Heart right ventricle (tissue), 16 donors: ENCODE data around the gene DAB1. TPM values are rescaled to one million over a fixed set of nuclear protein-coding genes. Genes with fewer than 3 reads are reported as not detected.
A peak's percentile ranks its signal among the peaks of the same experiment; 100 is the strongest.

Source experiments
- ATAC-seq, 8 donors: fragments of 200-7000 bp; cut with Tn5 transposase; one replicate each; pipeline ENCODE4 v1.9.1; 2020; ENCODE audit warnings: mild to moderate bottlenecking in 8 of 8, moderate library complexity in 8 of 8, moderate number of reproducible peaks in 1 of 8
- DNase-seq, 2 donors: peaks; one replicate each; pipeline ENCODE4 v3.0.0-alpha.2; 2020
- H3K27ac ChIP-seq, 10 donors: fragments of 200-600 bp; sonication (generic) in 2 of 10; one replicate each; pipeline versions ENCODE4 v1.5.0 to v1.8.0; 2020 to 2022; ENCODE audit warnings: mild to moderate bottlenecking in 3 of 10
- H3K27me3 ChIP-seq, 7 donors: fragments of 200-600 bp; one replicate each; pipeline ENCODE4 v1.8.0; 2021 to 2022; ENCODE audit warnings: mild to moderate bottlenecking in 2 of 7
- H3K36me3 ChIP-seq, 9 donors: fragments of 200-600 bp; sonication (generic) in 1 of 9; one replicate each; pipeline versions ENCODE4 v1.5.0 to v1.8.0; 2020 to 2022; ENCODE audit warnings: mild to moderate bottlenecking in 2 of 9
- H3K4me1 ChIP-seq, 9 donors: fragments of 200-600 bp; sonication (generic) in 1 of 9; one replicate each; pipeline versions ENCODE4 v1.5.0 to v1.8.0; 2020 to 2022; ENCODE audit warnings: mild to moderate bottlenecking in 4 of 9
- H3K4me3 ChIP-seq, 10 donors: fragments of 200-600 bp; sonication (generic) in 2 of 10; one replicate each; pipeline versions ENCODE4 v1.5.0 to v1.8.0; 2020 to 2022; ENCODE audit warnings: mild to moderate bottlenecking in 7 of 10, moderate library complexity in 2 of 10
- H3K9me3 ChIP-seq, 11 donors: fragments of 200-600 bp in 10 of 11; sonication (generic) in 2 of 11; one replicate each; pipeline versions ENCODE4 v1.5.0 to v1.8.0; 2013 to 2022; ENCODE audit warnings: mild to moderate bottlenecking in 2 of 11, control low read depth in 1 of 11, moderate library complexity in 1 of 11
- WGBS, 2 donors: extraction: QIAGEN DNeasy Blood & Tissue Kit; methylation state at CpG; one replicate each; pipeline ENCODE4 v1.1.7; 2013; ENCODE audit warnings: inconsistent platforms in 1 of 2; 5-methylcytosine and 5-hydroxymethylcytosine counted together
- intact Hi-C, 10 donors: fragments of 100-400 bp; cut with DNase I; formaldehyde crosslinking; loops; one replicate each; pipeline versions ENCODE4 v1.11.1 to v1.14.2; 2022
- polyA plus RNA-seq, 2 donors: library from polyadenylated mRNA; stranded (reverse); fragments of 200-250 nt; gene quantifications; one replicate each; pipeline ENCODE4 v1.2.3, GENCODE V29; 2013
- total RNA-seq, 10 donors: library from RNA; stranded (reverse); fragmentation: NEBNext Ultra II Directional in 3 of 10; extraction: Animal tissue kit (Norgen Biotek cat#: 25700) in 3 of 10; gene quantifications; one replicate each; pipeline versions ENCODE4 v1.2.1 to v1.2.4, GENCODE V29; 2021 to 2023
- TF ChIP-seq, protein P1 (sequence below), 9 donors: fragments of 200-600 bp; sonication (generic) in 2 of 9; IDR thresholded peaks; one replicate each; pipeline versions ENCODE4 v1.5.0 to v1.8.0; 2021 to 2022; ENCODE audit warnings: antibody characterized with exemption in 9 of 9, mild to moderate bottlenecking in 5 of 9, moderate library complexity in 1 of 9
- donor health status: Arrhythmogenic right ventricular cardiomyopathy.
- donor health status: ischemic (EF 13 %, LVEDD 7.1; RV severe dilation, severe dysfunction).
- donor health status: healthy with polysubstance abuse.
- donor health status: DM: no; HTN: yes; CAD: no.
- donor health status: DM: no; HTN: no; CAD: no.
- donor health status: ischemic (EF 25% LVEDD 6.9; RV normal size, moderate dysfunction).
- donor health status: ischemic (EF 25% LVEDD 5.7; RV mildly dilated, moderate dysfunction).
- donor health status: healthy.
- donor health status: DM: yes; HTN: yes; CAD: no.
- donor health status: Ischemic cardiomyopathy.
- donor health status: ischemic (EF 35%, LVEDD 5.7; RV mildly dilated, moderate dysfunction).
- donor health status: nonischemic (EF 11% LVEDD 7.7; RV severe dilation, severe dysfunction).
- donor health status: DM: yes; HTN: yes; CAD: no.
- donor health status: PGD.
- donor health status: ischemic (EF 29% LVEDD 5.4; RV normal size, mild dysfunction).
- donor health status: nonischemic (EF 23%, LVEDD 6.1; RV moderate dilation, normal function).

DAB1 gene
- total and polyA plus RNA-seq, 12 donors: 0.16 to 25.5 (median 8.1) TPM

DNA sequence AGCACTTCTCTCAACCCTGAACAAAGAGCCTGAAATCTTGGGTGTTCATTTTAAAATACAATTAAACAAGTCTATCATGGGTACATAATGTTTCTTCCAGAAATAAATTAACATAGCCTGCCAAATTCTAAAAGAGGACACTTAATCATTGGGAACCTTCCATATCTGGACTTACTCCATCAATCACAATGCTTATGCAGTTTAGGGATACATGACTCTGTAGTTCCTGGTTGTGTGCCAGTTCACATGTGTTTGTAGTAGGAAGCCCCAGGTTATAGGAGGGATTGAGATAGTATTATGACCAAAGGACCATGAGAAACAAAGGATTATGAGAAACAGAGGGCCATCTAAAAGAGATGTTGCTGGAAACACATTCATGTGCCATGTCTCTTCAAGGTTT is 19.1 kb upstream of the DAB1 start:
- Histone ChIP-seq H3K4me1 (peaks cover 0 to 14% (median 0%) of the 10 kb centered on the region in 9 donors), H3K27me3 (no peaks in the 10 kb centered on the region), H3K9me3 (peaks cover 0 to 9% (median 0%) of the 10 kb centered on the region in 11 donors), H3K27ac (peak overlapping the region in 2 of 10 donors; percentile 59), H3K4me3 (no peak overlapping the region), H3K36me3 (no peaks in the 10 kb centered on the region)
- ATAC-seq: peak in 6 of 8 donors; percentile 30 to 90 (median 85)
- TF ChIP-seq, protein P1, sequence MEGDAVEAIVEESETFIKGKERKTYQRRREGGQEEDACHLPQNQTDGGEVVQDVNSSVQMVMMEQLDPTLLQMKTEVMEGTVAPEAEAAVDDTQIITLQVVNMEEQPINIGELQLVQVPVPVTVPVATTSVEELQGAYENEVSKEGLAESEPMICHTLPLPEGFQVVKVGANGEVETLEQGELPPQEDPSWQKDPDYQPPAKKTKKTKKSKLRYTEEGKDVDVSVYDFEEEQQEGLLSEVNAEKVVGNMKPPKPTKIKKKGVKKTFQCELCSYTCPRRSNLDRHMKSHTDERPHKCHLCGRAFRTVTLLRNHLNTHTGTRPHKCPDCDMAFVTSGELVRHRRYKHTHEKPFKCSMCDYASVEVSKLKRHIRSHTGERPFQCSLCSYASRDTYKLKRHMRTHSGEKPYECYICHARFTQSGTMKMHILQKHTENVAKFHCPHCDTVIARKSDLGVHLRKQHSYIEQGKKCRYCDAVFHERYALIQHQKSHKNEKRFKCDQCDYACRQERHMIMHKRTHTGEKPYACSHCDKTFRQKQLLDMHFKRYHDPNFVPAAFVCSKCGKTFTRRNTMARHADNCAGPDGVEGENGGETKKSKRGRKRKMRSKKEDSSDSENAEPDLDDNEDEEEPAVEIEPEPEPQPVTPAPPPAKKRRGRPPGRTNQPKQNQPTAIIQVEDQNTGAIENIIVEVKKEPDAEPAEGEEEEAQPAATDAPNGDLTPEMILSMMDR (IDR thresholded peaks at IDR 0.05): no peak
- peak in 1 of 2 donors; percentile 24 for DNase-seq
- intact Hi-C loops: no loop called here

DNA sequence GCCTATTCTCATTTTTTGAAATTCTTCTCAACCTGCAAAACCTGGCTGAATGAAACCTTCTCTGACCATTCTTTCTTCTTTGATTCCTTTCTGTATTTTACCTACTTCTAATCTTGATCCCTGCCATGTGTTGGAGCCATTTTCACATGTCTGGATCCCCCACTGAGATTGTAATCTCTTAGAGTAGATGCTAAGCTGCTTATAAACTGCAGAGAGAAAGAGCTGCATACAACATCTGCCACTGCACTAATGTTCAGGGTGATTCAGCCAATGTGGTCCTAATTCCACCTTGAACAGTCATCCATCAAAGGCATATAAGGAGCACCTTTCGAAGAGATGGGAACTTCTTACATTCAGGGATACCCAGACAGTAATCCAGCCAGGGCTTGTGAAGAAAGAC is 16.2 kb upstream of the DAB1 start:
- 90 to 100% methylated on average over 1 of the region's 1 CpG for whole genome bisulfite sequencing, 2 donors
- no peak overlapping the region for H3K27ac ChIP-seq
- DNase-seq (no peak), ATAC-seq (no peak)
- TF ChIP-seq, protein P1 (IDR thresholded peaks at IDR 0.05): no peak
- H3K27me3 ChIP-seq: no peaks in the 10 kb centered on the region
- H3K9me3 ChIP-seq: peaks cover 0 to 9% (median 0%) of the 10 kb centered on the region in 11 donors
- intact Hi-C loops: no loop called here
- H3K4me1 ChIP-seq: peaks cover 0 to 14% (median 0%) of the 10 kb centered on the region in 9 donors
- no peak overlapping the region for H3K4me3 ChIP-seq
- no peaks in the 10 kb centered on the region for H3K36me3 ChIP-seq

DNA sequence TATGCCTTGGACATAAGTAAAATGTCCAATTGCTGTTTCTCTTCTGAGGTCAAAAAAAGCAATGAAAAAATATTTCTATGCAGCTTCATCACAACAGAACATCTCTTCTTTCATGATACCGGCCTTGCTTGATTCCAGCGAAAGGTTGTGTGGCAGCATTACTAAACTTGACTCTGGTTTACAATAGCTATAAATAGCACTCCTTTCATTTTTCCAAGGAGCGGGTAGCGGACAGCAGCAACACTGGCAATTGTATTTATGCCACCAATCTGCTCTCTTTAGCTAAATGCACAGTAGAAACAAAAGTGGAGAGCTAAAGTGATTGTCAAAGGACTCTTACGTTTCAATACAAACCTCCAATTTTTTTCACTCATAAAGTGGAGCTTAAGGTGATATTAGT is 7.5 kb upstream of the DAB1 start:
- WGBS, 2 donors: 36 to 48% methylated on average over 5 of the region's 5 CpGs
- no peaks in the 10 kb centered on the region for H3K9me3 ChIP-seq
- peaks cover 0 to 5% (median 0%) of the 10 kb centered on the region in 7 donors for H3K27me3 ChIP-seq
- intact Hi-C loops: no loop called here
- H3K4me1 ChIP-seq: peaks cover 0 to 8% (median 0%) of the 10 kb centered on the region in 9 donors
- DNase-seq: no peak
- no peaks in the 10 kb centered on the region for H3K36me3 ChIP-seq
- H3K4me3 ChIP-seq: no peak overlapping the region
- H3K27ac ChIP-seq: peak overlapping the region in 7 of 10 donors; percentile 39 to 68 (median 57)
- peak in 7 of 8 donors; percentile 51 to 81 (median 69) for ATAC-seq
- TF ChIP-seq, protein P1 (IDR thresholded peaks at IDR 0.05): no peak

DNA sequence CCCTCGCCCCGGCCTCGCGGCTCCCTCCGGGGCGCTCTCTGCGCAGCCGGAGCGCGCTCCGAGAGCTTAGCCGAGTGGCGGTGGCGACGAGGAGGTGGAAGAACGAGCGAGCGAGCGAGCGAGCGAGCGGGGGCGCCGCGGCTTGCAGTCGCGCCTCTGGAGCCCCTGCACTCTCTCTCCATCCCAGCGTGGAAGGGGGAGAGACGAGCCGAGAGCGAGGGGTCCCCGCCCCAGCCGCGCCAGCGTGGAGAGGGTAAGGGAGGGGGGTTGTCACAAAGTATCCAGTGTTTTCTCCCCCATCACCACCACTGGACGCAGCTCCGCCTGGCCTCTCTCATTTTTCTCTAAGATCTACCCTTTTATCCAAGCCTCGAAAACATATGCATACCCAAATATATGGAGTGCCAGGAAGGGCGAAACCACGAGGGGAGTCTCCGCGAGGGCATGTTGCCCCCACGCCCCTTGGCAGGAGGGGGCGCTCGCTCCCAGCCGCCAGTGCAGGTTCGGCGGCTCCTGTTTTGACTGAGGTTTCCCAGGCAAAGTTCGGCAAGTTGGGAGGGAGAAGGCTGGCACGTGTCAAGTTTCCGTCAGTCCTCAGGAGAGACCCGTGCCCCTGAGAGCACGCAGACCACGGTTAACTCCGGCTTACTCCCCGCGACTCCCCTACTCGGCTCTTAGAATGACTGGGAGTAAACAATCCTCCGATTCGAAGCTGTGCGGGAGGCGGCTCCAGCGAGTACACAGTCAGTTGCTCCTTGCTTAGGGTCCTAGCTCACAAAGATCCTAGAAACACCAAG is 569 bp upstream of the DAB1 start:
- peak; percentile 27 to 53 for DNase-seq
- TF ChIP-seq, protein P1 (IDR thresholded peaks at IDR 0.05): peak; percentile 24 to 78 (median 66)
- Histone ChIP-seq H3K9me3 (no peaks in the 10 kb centered on the region), H3K36me3 (no peaks in the 10 kb centered on the region), H3K4me3 (peak overlapping the region; percentile 37 to 64 (median 53)), H3K27ac (peak overlapping the region in 6 of 10 donors; percentile 25 to 77 (median 52)), H3K4me1 (peaks cover 0 to 23% (median 10%) of the 10 kb centered on the region in 9 donors), H3K27me3 (peaks cover 0 to 68% (median 54%) of the 10 kb centered on the region in 7 donors)
- intact Hi-C loops: loop anchor here in 7 of 10 donors (5.0 to 10.0 kb wide), 6 partner anchors 300 to 733 kb away; no protein-coding TSS in a partner anchor
- 1 to 2% methylated on average over 47 to 63 of the region's 63 CpGs for WGBS, 2 donors
- ATAC-seq: peak in 7 of 8 donors; percentile 69 to 80 (median 72)
